ENCODE measurements around the gene AGPAT4.

DNA sequence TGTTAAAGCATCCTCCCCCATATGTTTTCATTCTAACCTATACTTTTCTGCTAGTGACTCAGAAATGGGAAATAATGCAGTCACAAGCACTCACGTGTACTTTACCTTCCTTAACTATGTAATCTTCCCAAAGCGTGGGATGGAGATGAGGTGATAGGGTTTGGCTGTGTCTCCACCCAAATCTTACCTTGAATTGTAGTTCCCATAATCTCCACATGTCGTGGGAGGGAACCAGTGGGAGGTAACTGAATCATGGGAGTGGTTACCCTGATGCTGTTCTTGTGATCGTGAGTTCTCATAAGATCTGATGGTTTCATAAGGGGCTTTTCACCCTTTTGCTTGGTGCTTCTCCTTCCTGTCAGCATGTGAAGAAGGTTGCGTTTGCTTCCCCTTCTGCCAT, 35.4 kb downstream of the AGPAT4 start:
- no peak for TF ChIP-seq EZH2 (IDR thresholded peaks at IDR 0.05; ENCODE audit: borderline replicate concordance, low read depth, low read length, poor library complexity, severe bottlenecking)
- TF ChIP-seq, protein P1, sequence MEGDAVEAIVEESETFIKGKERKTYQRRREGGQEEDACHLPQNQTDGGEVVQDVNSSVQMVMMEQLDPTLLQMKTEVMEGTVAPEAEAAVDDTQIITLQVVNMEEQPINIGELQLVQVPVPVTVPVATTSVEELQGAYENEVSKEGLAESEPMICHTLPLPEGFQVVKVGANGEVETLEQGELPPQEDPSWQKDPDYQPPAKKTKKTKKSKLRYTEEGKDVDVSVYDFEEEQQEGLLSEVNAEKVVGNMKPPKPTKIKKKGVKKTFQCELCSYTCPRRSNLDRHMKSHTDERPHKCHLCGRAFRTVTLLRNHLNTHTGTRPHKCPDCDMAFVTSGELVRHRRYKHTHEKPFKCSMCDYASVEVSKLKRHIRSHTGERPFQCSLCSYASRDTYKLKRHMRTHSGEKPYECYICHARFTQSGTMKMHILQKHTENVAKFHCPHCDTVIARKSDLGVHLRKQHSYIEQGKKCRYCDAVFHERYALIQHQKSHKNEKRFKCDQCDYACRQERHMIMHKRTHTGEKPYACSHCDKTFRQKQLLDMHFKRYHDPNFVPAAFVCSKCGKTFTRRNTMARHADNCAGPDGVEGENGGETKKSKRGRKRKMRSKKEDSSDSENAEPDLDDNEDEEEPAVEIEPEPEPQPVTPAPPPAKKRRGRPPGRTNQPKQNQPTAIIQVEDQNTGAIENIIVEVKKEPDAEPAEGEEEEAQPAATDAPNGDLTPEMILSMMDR (conservative IDR thresholded peaks at IDR 0.05; ENCODE audit: low read depth, low read length), result no peak

Measured in A673 (cell line).